A549 (cell line): ENCODE data around the gene RELN.

Source experiments
- CBX8 ChIP-seq: fragments of 200-600 bp; sonication (generic); IDR thresholded peaks from 2 replicates; pipeline ENCODE4 v1.6.1; 2016
- EP300 ChIP-seq, 2 experiments: fragments of >200 bp; sonication (Bioruptor Twin); formaldehyde crosslinking; IDR thresholded peaks; 2 replicates in 1 of 2; 3 replicates in 1 of 2; pipeline ENCODE4 v1.6.1; 2016 to 2017
- JUN ChIP-seq, 2 experiments: fragments of >200 bp; sonication (Bioruptor Twin); formaldehyde crosslinking; IDR thresholded peaks; 2 replicates in 1 of 2; 3 replicates in 1 of 2; pipeline ENCODE4 v1.6.1; 2016 to 2017
- MAZ ChIP-seq: fragments of 150-350 bp; IDR thresholded peaks from 2 replicates; pipeline ENCODE4 v1.6.1; 2014; ENCODE audit warnings: antibody characterized with exemption, low read depth, low read length, borderline replicate concordance
- POLR2A ChIP-seq: IDR thresholded peaks from 2 replicates; pipeline ENCODE4 v1.6.1; 2012; ENCODE audit warnings: mild to moderate bottlenecking, low read length
- RCOR1 ChIP-seq: fragments of 150-350 bp; IDR thresholded peaks from 2 replicates; pipeline ENCODE4 v1.6.1; 2014; ENCODE audit warnings: antibody characterized with exemption, low read length, low read depth
- SREBF2 ChIP-seq: fragments of 450-650 bp; IDR thresholded peaks from 2 replicates; pipeline ENCODE4 v1.6.1; 2014; ENCODE audit warnings: mild to moderate bottlenecking, moderate library complexity
- TP53 ChIP-seq: fragments of 250-450 bp; sonication (Bioruptor Pico); IDR thresholded peaks from 2 replicates; pipeline ENCODE4 v1.5.0; 2021; ENCODE audit warnings: mild to moderate bottlenecking, moderate library complexity
- TF ChIP-seq, protein P1 (sequence below): IDR thresholded peaks from 2 replicates; pipeline ENCODE4 v1.6.1; 2012
- TF ChIP-seq, protein P2 (sequence below): fragments of >200 bp; sonication (Bioruptor Twin); formaldehyde crosslinking; IDR thresholded peaks from 3 replicates; pipeline ENCODE4 v1.5.1; 2016
- TF ChIP-seq, protein P3 (sequence below): IDR thresholded peaks from 2 replicates; pipeline ENCODE4 v1.6.1; 2012; ENCODE audit warnings: low read depth, borderline replicate concordance

DNA sequence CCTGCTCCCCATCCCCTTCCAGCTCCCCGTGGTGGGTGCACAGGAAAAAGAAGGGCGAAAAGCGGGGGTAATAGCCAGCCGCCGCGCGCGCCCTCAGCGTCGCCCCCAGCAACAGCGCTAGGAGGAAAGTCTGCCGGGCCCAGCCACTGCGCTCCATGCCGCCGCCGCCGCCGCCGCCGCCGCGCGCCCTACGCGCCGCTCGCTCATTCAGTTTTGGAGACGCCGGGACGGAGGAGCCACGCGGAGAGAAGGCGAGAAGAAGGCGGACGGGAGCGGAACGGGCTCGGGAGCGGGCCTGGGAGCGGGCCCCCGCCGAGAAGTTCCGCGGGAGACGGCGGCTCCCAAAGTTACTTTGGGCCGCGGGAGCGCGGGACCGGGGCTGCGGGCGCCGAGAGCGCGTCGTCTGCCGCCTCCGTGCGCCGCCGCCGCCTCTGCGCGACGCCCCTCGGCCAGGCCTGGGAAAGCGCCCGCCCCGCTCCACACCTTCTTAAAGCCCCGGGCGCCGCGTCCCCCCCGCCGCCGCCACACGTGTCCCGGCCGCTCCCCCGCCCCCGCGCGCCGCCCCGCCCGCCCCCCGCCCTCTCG, at the start of gene RELN:
- TF ChIP-seq POLR2A (no peak), MAZ (no peak), JUN (IDR thresholded peaks at IDR 0.05) (no peak), EP300 (IDR thresholded peaks at IDR 0.05) (no peak), TP53 (CRISPR knock-in tag) (no peak), CBX8 (no peak), RCOR1 (no peak), SREBF2 (no peak)
- TF ChIP-seq, protein P1, sequence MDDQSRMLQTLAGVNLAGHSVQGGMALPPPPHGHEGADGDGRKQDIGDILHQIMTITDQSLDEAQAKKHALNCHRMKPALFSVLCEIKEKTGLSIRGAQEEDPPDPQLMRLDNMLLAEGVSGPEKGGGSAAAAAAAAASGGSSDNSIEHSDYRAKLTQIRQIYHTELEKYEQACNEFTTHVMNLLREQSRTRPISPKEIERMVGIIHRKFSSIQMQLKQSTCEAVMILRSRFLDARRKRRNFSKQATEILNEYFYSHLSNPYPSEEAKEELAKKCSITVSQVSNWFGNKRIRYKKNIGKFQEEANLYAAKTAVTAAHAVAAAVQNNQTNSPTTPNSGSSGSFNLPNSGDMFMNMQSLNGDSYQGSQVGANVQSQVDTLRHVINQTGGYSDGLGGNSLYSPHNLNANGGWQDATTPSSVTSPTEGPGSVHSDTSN: no peak
- TF ChIP-seq, protein P2, sequence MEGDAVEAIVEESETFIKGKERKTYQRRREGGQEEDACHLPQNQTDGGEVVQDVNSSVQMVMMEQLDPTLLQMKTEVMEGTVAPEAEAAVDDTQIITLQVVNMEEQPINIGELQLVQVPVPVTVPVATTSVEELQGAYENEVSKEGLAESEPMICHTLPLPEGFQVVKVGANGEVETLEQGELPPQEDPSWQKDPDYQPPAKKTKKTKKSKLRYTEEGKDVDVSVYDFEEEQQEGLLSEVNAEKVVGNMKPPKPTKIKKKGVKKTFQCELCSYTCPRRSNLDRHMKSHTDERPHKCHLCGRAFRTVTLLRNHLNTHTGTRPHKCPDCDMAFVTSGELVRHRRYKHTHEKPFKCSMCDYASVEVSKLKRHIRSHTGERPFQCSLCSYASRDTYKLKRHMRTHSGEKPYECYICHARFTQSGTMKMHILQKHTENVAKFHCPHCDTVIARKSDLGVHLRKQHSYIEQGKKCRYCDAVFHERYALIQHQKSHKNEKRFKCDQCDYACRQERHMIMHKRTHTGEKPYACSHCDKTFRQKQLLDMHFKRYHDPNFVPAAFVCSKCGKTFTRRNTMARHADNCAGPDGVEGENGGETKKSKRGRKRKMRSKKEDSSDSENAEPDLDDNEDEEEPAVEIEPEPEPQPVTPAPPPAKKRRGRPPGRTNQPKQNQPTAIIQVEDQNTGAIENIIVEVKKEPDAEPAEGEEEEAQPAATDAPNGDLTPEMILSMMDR: no peak
- TF ChIP-seq, protein P3, sequence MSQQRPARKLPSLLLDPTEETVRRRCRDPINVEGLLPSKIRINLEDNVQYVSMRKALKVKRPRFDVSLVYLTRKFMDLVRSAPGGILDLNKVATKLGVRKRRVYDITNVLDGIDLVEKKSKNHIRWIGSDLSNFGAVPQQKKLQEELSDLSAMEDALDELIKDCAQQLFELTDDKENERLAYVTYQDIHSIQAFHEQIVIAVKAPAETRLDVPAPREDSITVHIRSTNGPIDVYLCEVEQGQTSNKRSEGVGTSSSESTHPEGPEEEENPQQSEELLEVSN: no peak
